ENCODE measurements around the gene ZNF391.
"Not testable (repeated sequence)": the region's sequence is repeated elsewhere in the genome, so short reads cannot be mapped to it uniquely, and the experiment has no call there.

Gene ZNF391

GRCh38 chr6:27388293-27389197, at the start of gene ZNF391:
Gene ZNF391 (plus strand): TSS chr6:27388759. CDS start chr6:27400371, 11,612 bp downstream.
- peak; percentile 68 for DNase-seq (ENCODE audit: low spot score)

GRCh38 chr6:27352850-27353249, 35.7 kb upstream of the ZNF391 start:
- no peak for DNase-seq (ENCODE audit: low spot score)

- no peak for DNase-seq (ENCODE audit: low spot score)
Observed at GRCh38 chr6:27358786-27359185, 29.8 kb upstream of the ZNF391 start.

GRCh38 chr6:27359231-27359630, 29.3 kb upstream of the ZNF391 start:
- DNase-seq (ENCODE audit: low spot score), result no peak

GRCh38 chr6:27368202-27368601, 20.4 kb upstream of the ZNF391 start:
- DNase-seq (ENCODE audit: low spot score), result no peak

- no peak for DNase-seq (ENCODE audit: low spot score)
Observed at GRCh38 chr6:27370391-27370790, 18.2 kb upstream of the ZNF391 start.

GRCh38 chr6:27374824-27375612, 13.5 kb upstream of the ZNF391 start:
- no peak for DNase-seq (ENCODE audit: low spot score)

- peak; percentile 11 for DNase-seq (ENCODE audit: low spot score)
Observed at GRCh38 chr6:27375613-27376079, 12.9 kb upstream of the ZNF391 start.

GRCh38 chr6:27378406-27378805, 10.2 kb upstream of the ZNF391 start:
- DNase-seq (ENCODE audit: low spot score), result not testable (repeated sequence)

- not testable (repeated sequence) for DNase-seq (ENCODE audit: low spot score)
Observed at GRCh38 chr6:27381001-27381400, 7.6 kb upstream of the ZNF391 start.

- no peak for DNase-seq (ENCODE audit: low spot score)
Observed at GRCh38 chr6:27383011-27383410, 5.5 kb upstream of the ZNF391 start.

- DNase-seq (ENCODE audit: low spot score), result no peak
Observed at GRCh38 chr6:27383481-27383880, 5.1 kb upstream of the ZNF391 start.

- DNase-seq (ENCODE audit: low spot score), result no peak
Observed at GRCh38 chr6:27392623-27393022, 4.1 kb downstream of the ZNF391 start.

GRCh38 chr6:27394073-27394472, 5.5 kb downstream of the ZNF391 start:
- no peak for DNase-seq (ENCODE audit: low spot score)

- no peak for DNase-seq (ENCODE audit: low spot score)
Observed at GRCh38 chr6:27400877-27401642, 12.5 kb downstream of the ZNF391 start.

- no peak for DNase-seq (ENCODE audit: low spot score)
Observed at GRCh38 chr6:27406085-27406484, 17.5 kb downstream of the ZNF391 start.

GRCh38 chr6:27407153-27407814, 18.7 kb downstream of the ZNF391 start:
- no peak for DNase-seq (ENCODE audit: low spot score)

GRCh38 chr6:27414300-27414699, 25.7 kb downstream of the ZNF391 start:
- DNase-seq (ENCODE audit: low spot score), result no peak

- DNase-seq (ENCODE audit: low spot score), result no peak
Observed at GRCh38 chr6:27414996-27415395, 26.4 kb downstream of the ZNF391 start.

- no peak for DNase-seq (ENCODE audit: low spot score)
Observed at GRCh38 chr6:27415898-27416297, 27.3 kb downstream of the ZNF391 start.

- DNase-seq (ENCODE audit: low spot score), result no peak
Observed at GRCh38 chr6:27419363-27419762, 30.8 kb downstream of the ZNF391 start.

Measured in NAMALWA (cell line).